ENCODE results near the gene G6PC1. TPM values are rescaled to one million over a fixed set of nuclear protein-coding genes. Genes with fewer than 3 reads are reported as not detected.
A peak's percentile ranks its signal among the peaks of the same experiment; 100 is the strongest.

Gene G6PC1
- total and polyA plus RNA-seq, 2 of the 13 experiments (the other 11 are each of a cell fraction or from before 2014, with no cell fraction given): 1.7 to 37.9 TPM

DNA sequence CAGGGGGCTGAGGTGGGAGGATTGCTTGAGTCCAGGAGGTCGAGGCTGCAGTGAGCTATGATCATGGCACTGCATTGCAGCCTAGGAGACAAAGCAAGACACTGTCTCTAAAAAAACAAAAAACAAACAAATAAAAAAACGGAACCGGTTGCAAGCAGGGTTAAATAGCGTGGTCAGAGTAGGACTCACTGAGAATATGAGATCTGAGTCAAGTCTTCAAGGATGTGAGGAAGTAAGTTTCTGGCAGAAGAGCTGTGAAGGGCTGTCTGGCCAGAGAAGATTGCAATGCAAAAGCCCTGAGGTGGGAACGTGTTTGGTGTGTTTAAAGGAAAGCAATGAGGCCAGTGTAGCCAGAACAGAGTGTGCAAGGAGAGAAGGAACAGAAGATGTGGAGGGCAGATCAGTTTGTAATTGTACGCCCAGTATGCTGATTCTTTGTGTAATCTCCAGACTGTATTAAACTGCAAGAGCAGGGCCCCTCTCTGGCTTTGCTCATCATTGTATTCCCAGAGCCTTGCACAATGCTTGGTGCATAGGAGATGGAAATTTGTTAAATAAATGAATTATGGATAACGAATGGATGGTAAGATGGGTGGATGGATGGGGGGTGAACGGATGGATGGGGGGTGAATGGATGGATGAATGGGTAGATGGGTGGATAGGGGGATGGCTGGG lies 6.3 kb downstream of the G6PC1 start:
- no peak for TF ChIP-seq FIP1L1 (IDR thresholded peaks at IDR 0.05; ENCODE audit: borderline replicate concordance, insufficient read depth, low read depth, low read length)
- no peak for TF ChIP-seq ZNF468 (CRISPR knock-in tag; IDR thresholded peaks at IDR 0.05)
- TF ChIP-seq YEATS4 (CRISPR knock-in tag; IDR thresholded peaks at IDR 0.05; ENCODE audit: borderline replicate concordance): no peak
- TF ChIP-seq DBP (CRISPR knock-in tag; IDR thresholded peaks at IDR 0.05; ENCODE audit: not compliant biosample characterization): no peak
- no peak for TF ChIP-seq ZNF33A (CRISPR knock-in tag; IDR thresholded peaks at IDR 0.05; ENCODE audit: borderline replicate concordance)
- peak; percentile 56; the same call in 1 of the 2 replicates for TF ChIP-seq POLR2AphosphoS5 (IDR thresholded peaks at IDR 0.05; ENCODE audit: low read depth, low read length)
- no peak for TF ChIP-seq ELF4 (CRISPR knock-in tag; IDR thresholded peaks at IDR 0.05; ENCODE audit: borderline replicate concordance)
- TF ChIP-seq, protein P1, sequence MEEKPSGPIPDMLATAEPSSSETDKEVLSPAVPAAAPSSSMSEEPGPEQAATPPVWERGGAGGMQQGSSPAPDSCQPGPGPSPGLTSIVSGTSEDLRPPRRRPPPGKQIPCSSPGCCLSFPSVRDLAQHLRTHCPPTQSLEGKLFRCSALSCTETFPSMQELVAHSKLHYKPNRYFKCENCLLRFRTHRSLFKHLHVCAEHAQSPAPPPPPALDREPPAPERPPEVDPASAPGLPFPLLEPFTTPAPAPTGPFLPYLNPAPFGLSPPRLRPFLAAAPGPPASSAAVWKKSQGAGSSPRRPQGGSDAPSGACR (CRISPR knock-in tag; IDR thresholded peaks at IDR 0.05): 0 out of 2 replicates have a peak, but pooled peaks have one; percentile 29
- TF ChIP-seq HNRNPH1 (optimal IDR thresholded peaks at IDR 0.05; ENCODE audit: low read depth, low read length): no peak
- TF ChIP-seq ZNF780A (CRISPR knock-in tag; IDR thresholded peaks at IDR 0.05): no peak
- TF ChIP-seq ELF1 (CRISPR knock-in tag; IDR thresholded peaks at IDR 0.05): no peak
- no peak for TF ChIP-seq ZNF513 (CRISPR knock-in tag; conservative IDR thresholded peaks at IDR 0.05)
- no peak overlapping the region for H2AFZ ChIP-seq (ENCODE audit: low read length)
- ATAC-seq (no peak; the same call in 1 of the 3 replicates), DNase-seq (ENCODE audit: low spot score) (no peak), FAIRE-seq (no peak)
- no peak overlapping the region for H3K9ac ChIP-seq (ENCODE audit: insufficient read depth, low read depth, low read length)
- in situ Hi-C loops (cut with HindIII; ENCODE audit: extremely low pct_ligation_motif_present, low pct_unique_long_range_greater_than_20kb): loop anchor here (10.0 kb wide), 1 partner anchor 58 kb away; the partner anchor contains the start of gene AARSD1
- H3K9me3 ChIP-seq (ENCODE audit: low read length): no peaks in the 10 kb centered on the region
- ChIA-PET POLR2A (no interaction called here), CTCF (ENCODE audit: low intra/inter-chr PET ratio, low total read pairs) (no interaction called here)
- H3K27me3 ChIP-seq (ENCODE audit: control insufficient read depth in 1 of 2, insufficient read depth in 2 of 2, low read length in 2 of 2): no peaks in the 10 kb centered on the region; a peak in 1 of 5 replicates
- no peak overlapping the region for H3K4me2 ChIP-seq (ENCODE audit: low read depth, low read length)
- peaks cover 0 to 8% of the 10 kb centered on the region in 2 experiments; a peak in 1 of 5 replicates for H3K36me3 ChIP-seq (replicated peaks in 1 of 2; ENCODE audit: control insufficient read depth in 1 of 2, insufficient read depth in 2 of 2, low read length in 2 of 2)
- H3K27ac ChIP-seq (ENCODE audit: extremely low read length, insufficient read depth, low read length): no peak overlapping the region
- peaks cover 64% of the 10 kb centered on the region for H3K4me1 ChIP-seq (ENCODE audit: insufficient read depth, low read length)
- H4K20me1 ChIP-seq (ENCODE audit: insufficient read depth, low read length): peaks cover 9% of the 10 kb centered on the region; the same call in 1 of the 2 replicates
- H3K4me3 ChIP-seq (replicated peaks in 1 of 3; ENCODE audit: insufficient read depth in 1 of 3, low read depth in 2 of 3, low read length in 3 of 3): no peak overlapping the region
- 66% methylated on average over 8 of the region's 8 CpGs for WGBS (ENCODE audit: low lambda C conversion rate)
- no TSS peak for BruUV-seq (replicated peaks)
- intact Hi-C loops (cut with micrococcal nuclease; ENCODE audit: unreplicated experiment): no loop called here
- peaks cover 2% of the 10 kb centered on the region for H3K79me2 ChIP-seq (ENCODE audit: insufficient read depth, low read length)

All from HepG2 (cell line).